H1 (cell line): ENCODE data around the gene CYP51A1. TPM values are rescaled to one million over a fixed set of nuclear protein-coding genes. Genes with fewer than 3 reads are reported as not detected.

Source experiments
- CTCF ChIA-PET: fragments of 300-600 bp; sonication (Branson Sonifier 250); formaldehyde crosslinking; loops from one replicate; lab custom pipeline; 2021; ENCODE audit not compliant: partially characterized antibody; lab: Charles Lee
- POLR2A ChIA-PET: fragments of 300-600 bp; sonication (Branson Sonifier 250); formaldehyde crosslinking; loops from one replicate; lab custom pipeline; 2021; ENCODE audit warnings: inconsistent platforms; ENCODE audit not compliant: partially characterized antibody; lab: Charles Lee
- DNase-seq, 2 experiments: peaks; one replicate each; pipeline versions ENCODE4 v3.0.0 to v3.0.0-alpha.2; 2010 to 2022; ENCODE audit warnings: low spot score in 2 of 2, low read depth in 1 of 2, mixed read lengths in 1 of 2
- FAIRE-seq: peaks from 2 replicates; lab custom pipeline; 2011; peaks lifted over from hg19 to GRCh38; lab: Jason Lieb, UNC
- H2AFZ ChIP-seq: 2 replicates; pipeline ENCODE4 v1.8.1; 2012; ENCODE audit warnings: low read length, inconsistent platforms
- H2AK5ac ChIP-seq: 2 replicates; pipeline ENCODE4 v1.6.1; 2013; ENCODE audit warnings: low read depth, low read length
- H2BK120ac ChIP-seq: replicated peaks from 2 replicates; pipeline ENCODE3; 2013; ENCODE audit warnings: low read depth, low read length, inconsistent platforms
- H2BK12ac ChIP-seq: 2 replicates; pipeline ENCODE4 v1.6.1; 2013; ENCODE audit warnings: low read depth, low read length
- H2BK15ac ChIP-seq: 2 replicates; pipeline ENCODE4 v1.6.1; 2013; ENCODE audit warnings: low read length
- H2BK20ac ChIP-seq: 2 replicates; pipeline ENCODE4 v1.6.1; 2013; ENCODE audit warnings: low read length
- H2BK5ac ChIP-seq: 2 replicates; pipeline ENCODE4 v1.6.1; 2013; ENCODE audit warnings: low read depth, low read length
- H3K14ac ChIP-seq: 2 replicates; pipeline ENCODE4 v1.6.1; 2013; ENCODE audit warnings: inconsistent platforms; ENCODE audit not compliant: insufficient read length
- H3K18ac ChIP-seq: 2 replicates; pipeline ENCODE4 v1.6.1; 2013; ENCODE audit warnings: low read length; ENCODE audit errors: extremely low read depth
- H3K23ac ChIP-seq: 2 replicates; pipeline ENCODE4 v1.6.1; 2013; ENCODE audit warnings: inconsistent platforms; ENCODE audit not compliant: insufficient read length
- H3K23me2 ChIP-seq: 2 replicates; pipeline ENCODE4 v1.6.1; 2013; ENCODE audit warnings: low read depth, low read length
- H3K27ac ChIP-seq: 2 replicates; pipeline ENCODE4 v1.6.1; 2011; ENCODE audit warnings: low read depth, low read length, inconsistent platforms
- H3K27me3 ChIP-seq, 4 experiments: replicated peaks in 1 of 4; 1 replicate in 1 of 4; 2 replicates in 3 of 4; pipeline versions ENCODE4 v1.6.1 to v1.8.1; 2011 to 2013; ENCODE audit warnings: low read length in 3 of 4, mild to moderate bottlenecking in 3 of 4, inconsistent platforms in 2 of 4, mixed read lengths in 2 of 4, moderate library complexity in 1 of 4; ENCODE audit not compliant: control insufficient read depth in 3 of 4, insufficient read depth in 3 of 4; ENCODE audit errors: extremely low read depth in 1 of 4
- H3K36me3 ChIP-seq, 4 experiments: 2 replicates each; pipeline versions ENCODE4 v1.6.1 to v1.8.1; 2011 to 2013; ENCODE audit warnings: mild to moderate bottlenecking in 4 of 4, low read length in 3 of 4, moderate library complexity in 2 of 4, control low read depth in 1 of 4, inconsistent platforms in 1 of 4; ENCODE audit not compliant: insufficient read depth in 4 of 4, control insufficient read depth in 2 of 4
- H3K4ac ChIP-seq: replicated peaks from 2 replicates; pipeline ENCODE3; 2013; ENCODE audit warnings: low read length, low read depth, mixed read lengths, inconsistent platforms; ENCODE audit not compliant: insufficient read length
- H3K4me1 ChIP-seq, 4 experiments: replicated peaks in 1 of 4; 1 replicate in 1 of 4; 2 replicates in 3 of 4; pipeline versions ENCODE4 v1.6.1 to v1.8.1; 2011 to 2013; ENCODE audit warnings: low read length in 3 of 4, inconsistent platforms in 2 of 4, mixed read lengths in 1 of 4; ENCODE audit not compliant: insufficient read depth in 4 of 4, control insufficient read depth in 3 of 4
- H3K4me2 ChIP-seq, 2 experiments: 2 replicates each; pipeline versions ENCODE4 v1.6.1 to v1.8.1; 2011 to 2013; ENCODE audit warnings: low read depth in 2 of 2, low read length in 2 of 2, control low read depth in 1 of 2, inconsistent platforms in 1 of 2, mild to moderate bottlenecking in 1 of 2; ENCODE audit not compliant: insufficient read depth in 1 of 2
- H3K4me3 ChIP-seq, 4 experiments: fragments of 200-600, 300-600 bp in 1 of 4; sonication (generic), shearing (Covaris generic), sonication (Bioruptor Twin) in 1 of 4; 2 replicates each; pipeline versions ENCODE4 v1.5.1 to v1.8.1; 2011 to 2016; ENCODE audit warnings: low read length in 4 of 4, low read depth in 3 of 4, control low read depth in 2 of 4, inconsistent platforms in 2 of 4, mild to moderate bottlenecking in 2 of 4, mixed read lengths in 1 of 4, moderate library complexity in 1 of 4; ENCODE audit not compliant: insufficient read depth in 2 of 4; ENCODE audit errors: extremely low read depth in 1 of 4
- H3K56ac ChIP-seq: replicated peaks from 2 replicates; pipeline ENCODE3; 2013; ENCODE audit warnings: low read depth, mild to moderate bottlenecking, mixed read lengths, low read length, inconsistent platforms; ENCODE audit not compliant: insufficient read length
- H3K79me1 ChIP-seq: 2 replicates; pipeline ENCODE4 v1.6.1; 2013; ENCODE audit warnings: low read depth, low read length, control low read depth
- H3K79me2 ChIP-seq, 2 experiments: 2 replicates each; pipeline versions ENCODE4 v1.6.1 to v1.8.1; 2012 to 2013; ENCODE audit warnings: low read length in 2 of 2, mild to moderate bottlenecking in 2 of 2, inconsistent platforms in 1 of 2; ENCODE audit not compliant: insufficient read depth in 2 of 2, control insufficient read depth in 1 of 2
- H3K9ac ChIP-seq, 4 experiments: replicated peaks in 1 of 4; 1 replicate in 1 of 4; 2 replicates in 3 of 4; pipeline versions ENCODE4 v1.6.1 to v1.8.1; 2011 to 2013; ENCODE audit warnings: low read depth in 3 of 4, low read length in 3 of 4, control low read depth in 2 of 4, mild to moderate bottlenecking in 2 of 4, moderate library complexity in 2 of 4, inconsistent platforms in 1 of 4; ENCODE audit errors: extremely low read depth in 1 of 4
- H3K9me3 ChIP-seq, 2 experiments: 2 replicates each; pipeline versions ENCODE4 v1.6.1 to v1.8.1; 2012 to 2013; ENCODE audit warnings: mild to moderate bottlenecking in 2 of 2, moderate library complexity in 2 of 2, control low read depth in 1 of 2, inconsistent platforms in 1 of 2, low read depth in 1 of 2, low read length in 1 of 2, mixed read lengths in 1 of 2; ENCODE audit not compliant: insufficient read depth in 2 of 2
- H4K20me1 ChIP-seq, 2 experiments: replicated peaks in 1 of 2; 2 replicates each; pipeline versions ENCODE3 to v1.8.1; 2011 to 2013; ENCODE audit warnings: inconsistent platforms in 2 of 2, low read length in 2 of 2, mild to moderate bottlenecking in 1 of 2; ENCODE audit not compliant: insufficient read depth in 2 of 2, control insufficient read depth in 1 of 2
- H4K5ac ChIP-seq: 2 replicates; pipeline ENCODE4 v1.6.1; 2013; ENCODE audit warnings: low read length, low read depth, mixed read lengths, inconsistent platforms; ENCODE audit not compliant: insufficient read length
- H4K8ac ChIP-seq: 2 replicates; pipeline ENCODE4 v1.8.0; 2013; ENCODE audit warnings: mild to moderate bottlenecking, moderate library complexity, low read length, inconsistent platforms; ENCODE audit not compliant: insufficient read depth; ENCODE audit errors: extremely low read depth
- H4K91ac ChIP-seq: replicated peaks from 2 replicates; pipeline ENCODE3; 2013; ENCODE audit warnings: low read length, mixed read lengths, inconsistent platforms; ENCODE audit not compliant: insufficient read length
- ASH2L ChIP-seq: fragments of 200-600, 300-600 bp; sonication (generic); IDR thresholded peaks from one replicate; pipeline ENCODE4 v1.7.1; 2017; ENCODE audit warnings: low read length
- CTBP2 ChIP-seq: IDR thresholded peaks from 2 replicates; pipeline ENCODE4 v1.7.0; 2011; ENCODE audit warnings: borderline replicate concordance, mild to moderate bottlenecking, moderate library complexity, mixed read lengths, low read length; ENCODE audit not compliant: insufficient read depth, insufficient read length
- EP300 ChIP-seq, 2 experiments: IDR thresholded peaks; 1 replicate in 1 of 2; 2 replicates in 1 of 2; pipeline ENCODE4 v1.6.1; 2011 to 2012; ENCODE audit warnings: low read depth in 2 of 2, low read length in 2 of 2, mild to moderate bottlenecking in 2 of 2, borderline replicate concordance in 1 of 2, inconsistent platforms in 1 of 2, moderate library complexity in 1 of 2
- EZH2 ChIP-seq: fragments of 200-600 bp; sonication (generic); IDR thresholded peaks from 2 replicates; pipeline ENCODE4 v1.7.1; 2012; ENCODE audit warnings: low read depth, mild to moderate bottlenecking, moderate library complexity, low read length, inconsistent platforms; ENCODE audit not compliant: severe bottlenecking
- HDAC6 ChIP-seq: IDR thresholded peaks from one replicate; pipeline ENCODE4 v1.7.1; 2012; ENCODE audit warnings: low read depth, mild to moderate bottlenecking, inconsistent platforms, low read length, moderate library complexity
- MAFK ChIP-seq: IDR thresholded peaks from 2 replicates; pipeline ENCODE4 v1.6.1; 2012; ENCODE audit warnings: low read depth, mild to moderate bottlenecking, improper control_type of control experiment, low read length
- NRF1 ChIP-seq: IDR thresholded peaks from 2 replicates; pipeline ENCODE4 v1.6.1; 2011; ENCODE audit warnings: mild to moderate bottlenecking, low read depth, low read length, improper control_type of control experiment
- SIN3A ChIP-seq, 2 experiments: IDR thresholded peaks in 1 of 2; conservative IDR thresholded peaks in 1 of 2; 2 replicates each; pipeline ENCODE4 v1.6.1; 2011 to 2012; ENCODE audit warnings: low read length in 2 of 2, improper control_type of control experiment in 1 of 2, low read depth in 1 of 2, mild to moderate bottlenecking in 1 of 2
- TBP ChIP-seq: IDR thresholded peaks from 2 replicates; pipeline ENCODE4 v1.6.1; 2011; ENCODE audit warnings: low read depth, low read length, improper control_type of control experiment
- WGBS, 2 experiments: shearing (Covaris generic) in 1 of 2; methylation state at CpG; one replicate each; pipeline versions ENCODE4 v1.1.6 to v1.1.7; 2013 to 2015; ENCODE audit warnings: low lambda C conversion rate in 2 of 2, mixed read lengths in 2 of 2, inconsistent platforms in 1 of 2, low coverage in 1 of 2, missing lambda C conversion rate in 1 of 2; ENCODE audit not compliant: insufficient replicate concordance in 2 of 2, insufficient coverage in 1 of 2, insufficient read length in 1 of 2; ENCODE audit errors: extremely low coverage in 1 of 2, missing lambda C conversion rate in 1 of 2; 5-methylcytosine and 5-hydroxymethylcytosine counted together
- polyA plus RNA-seq, 7 experiments: library from polyadenylated mRNA; depleted of rRNA in 3 of 7; stranded (reverse) in 5 of 7; unstranded in 2 of 7; fragments of >200 nt in 5 of 7; fragments of 200-250 nt in 2 of 7; gene quantifications; 1 replicate in 5 of 7; 2 replicates in 1 of 7; 4 replicates in 1 of 7; pipeline versions ENCODE4 v1.2.1 to v1.2.3, GENCODE V29; 2011 to 2013; ENCODE audit warnings: missing spikeins in 2 of 7, mixed read lengths in 2 of 7
- total RNA-seq: library from RNA; stranded (reverse); fragmentation: NEBNext Ultra II Directional; extraction: Animal tissue kit (Norgen Biotek cat#: 25700); gene quantifications from 2 replicates; pipeline ENCODE4 v1.2.1, GENCODE V29; 2021
- TF ChIP-seq, protein P1 (sequence below): IDR thresholded peaks from 2 replicates; pipeline ENCODE4 v1.6.1; 2012; ENCODE audit warnings: low read length, inconsistent platforms
- TF ChIP-seq, protein P2 (sequence below): IDR thresholded peaks from 2 replicates; pipeline ENCODE4 v1.6.1; 2012; ENCODE audit warnings: inconsistent platforms

The CYP51A1 gene
- total and polyA plus RNA-seq, 2 of the 8 experiments (the other 6 are each of a cell fraction or from before 2014, with no cell fraction given): 9.8 to 111 TPM

DNA sequence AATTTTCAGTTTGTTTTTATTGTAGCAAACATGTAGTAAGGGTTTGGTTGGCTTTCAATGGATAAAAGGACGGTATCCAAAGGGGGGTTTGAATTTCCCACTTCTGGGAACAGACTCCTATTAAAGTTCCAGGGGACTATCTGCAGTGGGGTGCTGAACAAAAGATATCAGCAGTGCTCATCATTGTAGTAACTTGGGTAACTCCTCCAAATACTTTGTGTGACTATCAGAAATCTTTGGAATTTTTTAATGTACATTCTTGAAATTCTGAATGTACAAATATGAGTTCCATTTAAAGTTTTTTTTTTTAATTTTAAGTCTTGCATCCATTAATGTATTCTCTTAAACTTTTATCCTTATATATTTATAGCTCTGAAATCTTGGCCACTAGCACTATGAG is 42.1 kb downstream of the CYP51A1 start:
- H4K91ac ChIP-seq: no peak overlapping the region
- no peak overlapping the region for H2AK5ac ChIP-seq
- no peak overlapping the region for H3K4me2 ChIP-seq
- H3K56ac ChIP-seq: no peak overlapping the region
- peaks cover 2 to 29% (median 12%) of the 10 kb centered on the region in 4 experiments; a peak in 6 of 8 replicates for H3K36me3 ChIP-seq
- POLR2A ChIA-PET: no interaction called here
- H2BK12ac ChIP-seq: no peak overlapping the region
- no peak overlapping the region for H4K5ac ChIP-seq
- H2BK120ac ChIP-seq: no peak overlapping the region
- H2BK15ac ChIP-seq: no peak overlapping the region
- FAIRE-seq: no peak
- H3K79me2 ChIP-seq: no peaks in the 10 kb centered on the region
- CTCF ChIA-PET: interaction anchor here (0.7 to 0.8 kb wide), 2 partner anchors 82 to 87 kb away, joined by 3 read pairs; no protein-coding TSS in a partner anchor
- H3K4me3 ChIP-seq: no peak overlapping the region
- DNase-seq: no peak
- H3K9ac ChIP-seq: no peak overlapping the region
- no peak overlapping the region for H3K4ac ChIP-seq
- H4K8ac ChIP-seq: no peak overlapping the region
- no peak overlapping the region for H3K14ac ChIP-seq
- H3K23me2 ChIP-seq: no peaks in the 10 kb centered on the region
- WGBS, 2 experiments: 94% methylated on average over 1 of the region's 1 CpG; no CpG with 5 or more reads in 1 of the 2 experiments
- H3K9me3 ChIP-seq: no peaks in the 10 kb centered on the region
- H3K23ac ChIP-seq: no peak overlapping the region
- H2BK5ac ChIP-seq: no peak overlapping the region
- no peak overlapping the region for H2BK20ac ChIP-seq
- no peak overlapping the region for H3K18ac ChIP-seq
- no peaks in the 10 kb centered on the region for H4K20me1 ChIP-seq
- H3K79me1 ChIP-seq: no peaks in the 10 kb centered on the region
- TF ChIP-seq EZH2 (no peak), CTBP2 (no peak), ASH2L (no peak), TBP (no peak), NRF1 (no peak), HDAC6 (no peak), SIN3A (conservative IDR thresholded peaks at IDR 0.05 in 1 of 2, IDR thresholded peaks at IDR 0.05 in 1 of 2; ENCODE audit: low read depth in 1 of 2, low read length in 2 of 2) (no peak), MAFK (no peak), EP300 (IDR thresholded peaks at IDR 0.05; ENCODE audit: borderline replicate concordance in 1 of 2, low read depth in 2 of 2, low read length in 2 of 2) (no peak)
- TF ChIP-seq, protein P1, sequence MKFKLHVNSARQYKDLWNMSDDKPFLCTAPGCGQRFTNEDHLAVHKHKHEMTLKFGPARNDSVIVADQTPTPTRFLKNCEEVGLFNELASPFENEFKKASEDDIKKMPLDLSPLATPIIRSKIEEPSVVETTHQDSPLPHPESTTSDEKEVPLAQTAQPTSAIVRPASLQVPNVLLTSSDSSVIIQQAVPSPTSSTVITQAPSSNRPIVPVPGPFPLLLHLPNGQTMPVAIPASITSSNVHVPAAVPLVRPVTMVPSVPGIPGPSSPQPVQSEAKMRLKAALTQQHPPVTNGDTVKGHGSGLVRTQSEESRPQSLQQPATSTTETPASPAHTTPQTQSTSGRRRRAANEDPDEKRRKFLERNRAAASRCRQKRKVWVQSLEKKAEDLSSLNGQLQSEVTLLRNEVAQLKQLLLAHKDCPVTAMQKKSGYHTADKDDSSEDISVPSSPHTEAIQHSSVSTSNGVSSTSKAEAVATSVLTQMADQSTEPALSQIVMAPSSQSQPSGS: no peak
- TF ChIP-seq, protein P2, sequence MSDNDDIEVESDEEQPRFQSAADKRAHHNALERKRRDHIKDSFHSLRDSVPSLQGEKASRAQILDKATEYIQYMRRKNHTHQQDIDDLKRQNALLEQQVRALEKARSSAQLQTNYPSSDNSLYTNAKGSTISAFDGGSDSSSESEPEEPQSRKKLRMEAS: no peak
- no peaks in the 10 kb centered on the region for H3K27me3 ChIP-seq
- H3K4me1 ChIP-seq: no peaks in the 10 kb centered on the region
- H3K27ac ChIP-seq: no peak overlapping the region
- H2AFZ ChIP-seq: no peak overlapping the region
